ENCODE measurements around the gene GABBR1.

The GABBR1 gene

GRCh38 chr6:29567541-29567940 is 65.4 kb downstream of the GABBR1 start:
- no peak for DNase-seq (ENCODE audit: low read depth, low spot score)

- DNase-seq (ENCODE audit: low read depth, low spot score), result no peak
Measured at GRCh38 chr6:29566856-29567255, 66.1 kb downstream of the GABBR1 start.

- no peak for DNase-seq (ENCODE audit: low read depth, low spot score)
Measured at GRCh38 chr6:29564875-29565274, 68.1 kb downstream of the GABBR1 start.

- DNase-seq (ENCODE audit: low read depth, low spot score), result no peak
Measured at GRCh38 chr6:29563435-29563965, 69.5 kb downstream of the GABBR1 start.

GRCh38 chr6:29561606-29562181 is 71.3 kb downstream of the GABBR1 start:
- DNase-seq (ENCODE audit: low read depth, low spot score), result no peak

- DNase-seq (ENCODE audit: low read depth, low spot score), result no peak
Measured at GRCh38 chr6:29561091-29561490, 71.9 kb downstream of the GABBR1 start.

- DNase-seq (ENCODE audit: low read depth, low spot score), result peak; percentile 20
Measured at GRCh38 chr6:29559524-29560287, 73.3 kb downstream of the GABBR1 start, which contains the start of gene UBD. UBD (minus strand) TSS chr6:29559732; CDS start chr6:29559701, 31 bp downstream.

- no peak for DNase-seq (ENCODE audit: low read depth, low spot score)
Measured at GRCh38 chr6:29558439-29559079, 74.4 kb downstream of the GABBR1 start.

- DNase-seq (ENCODE audit: low read depth, low spot score), result no peak
Measured at GRCh38 chr6:29557320-29557719, 75.7 kb downstream of the GABBR1 start.

- DNase-seq (ENCODE audit: low read depth, low spot score), result no peak
Measured at GRCh38 chr6:29554764-29555163, 78.2 kb downstream of the GABBR1 start.

- peak; percentile 61 for DNase-seq (ENCODE audit: low read depth, low spot score)
Measured at GRCh38 chr6:29553268-29554057, 79.5 kb downstream of the GABBR1 start.

GRCh38 chr6:29552512-29553051 is 80.4 kb downstream of the GABBR1 start:
- DNase-seq (ENCODE audit: low read depth, low spot score), result peak; percentile 72

- no peak for DNase-seq (ENCODE audit: low read depth, low spot score)
Measured at GRCh38 chr6:29547573-29547972, 85.4 kb downstream of the GABBR1 start.

- DNase-seq (ENCODE audit: low read depth, low spot score), result no peak
Measured at GRCh38 chr6:29537714-29538403, 95.1 kb downstream of the GABBR1 start.

- no peak for DNase-seq (ENCODE audit: low read depth, low spot score)
Measured at GRCh38 chr6:29532320-29532951, 100.5 kb downstream of the GABBR1 start.

- no peak for DNase-seq (ENCODE audit: low read depth, low spot score)
Measured at GRCh38 chr6:29531668-29532067, 101.3 kb downstream of the GABBR1 start.

- DNase-seq (ENCODE audit: low read depth, low spot score), result no peak
Measured at GRCh38 chr6:29530671-29531310, 102.2 kb downstream of the GABBR1 start.

GRCh38 chr6:29529956-29530355 is 103.0 kb downstream of the GABBR1 start:
- no peak for DNase-seq (ENCODE audit: low read depth, low spot score)

GRCh38 chr6:29528988-29529560 is 103.9 kb downstream of the GABBR1 start:
- no peak for DNase-seq (ENCODE audit: low read depth, low spot score)
